ENCODE measurements around the gene RHOF.
A peak's percentile ranks its signal among the peaks of the same experiment; 100 is the strongest.

RHOF gene, protein sequence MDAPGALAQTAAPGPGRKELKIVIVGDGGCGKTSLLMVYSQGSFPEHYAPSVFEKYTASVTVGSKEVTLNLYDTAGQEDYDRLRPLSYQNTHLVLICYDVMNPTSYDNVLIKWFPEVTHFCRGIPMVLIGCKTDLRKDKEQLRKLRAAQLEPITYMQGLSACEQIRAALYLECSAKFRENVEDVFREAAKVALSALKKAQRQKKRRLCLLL

GRCh38 chr12:121793440-121793837 lies at the start of gene RHOF:
Gene RHOF (minus strand): TSS chr12:121793688. CDS start chr12:121793633, 55 bp downstream.
- Histone ChIP-seq H3K27ac (peak within 1 kb of the TSS; percentile 88), H4K20me1 (peaks cover 57% of the 10 kb centered on the region), H3K9me3 (no peaks in the 10 kb centered on the region), H3K4me3 (peak within 1 kb of the TSS; percentile 84), H3K9ac (peak within 1 kb of the TSS; percentile 90), H3K4me1 (peaks cover 87% of the 10 kb centered on the region), H3K36me3 (peaks cover 30% of the 10 kb centered on the region), H3K27me3 (no peaks in the 10 kb centered on the region), H3K4me2 (peak within 1 kb of the TSS; percentile 93)
- no peak for TF ChIP-seq Cebpa-rat (IDR thresholded peaks at IDR 0.05)

DNA sequence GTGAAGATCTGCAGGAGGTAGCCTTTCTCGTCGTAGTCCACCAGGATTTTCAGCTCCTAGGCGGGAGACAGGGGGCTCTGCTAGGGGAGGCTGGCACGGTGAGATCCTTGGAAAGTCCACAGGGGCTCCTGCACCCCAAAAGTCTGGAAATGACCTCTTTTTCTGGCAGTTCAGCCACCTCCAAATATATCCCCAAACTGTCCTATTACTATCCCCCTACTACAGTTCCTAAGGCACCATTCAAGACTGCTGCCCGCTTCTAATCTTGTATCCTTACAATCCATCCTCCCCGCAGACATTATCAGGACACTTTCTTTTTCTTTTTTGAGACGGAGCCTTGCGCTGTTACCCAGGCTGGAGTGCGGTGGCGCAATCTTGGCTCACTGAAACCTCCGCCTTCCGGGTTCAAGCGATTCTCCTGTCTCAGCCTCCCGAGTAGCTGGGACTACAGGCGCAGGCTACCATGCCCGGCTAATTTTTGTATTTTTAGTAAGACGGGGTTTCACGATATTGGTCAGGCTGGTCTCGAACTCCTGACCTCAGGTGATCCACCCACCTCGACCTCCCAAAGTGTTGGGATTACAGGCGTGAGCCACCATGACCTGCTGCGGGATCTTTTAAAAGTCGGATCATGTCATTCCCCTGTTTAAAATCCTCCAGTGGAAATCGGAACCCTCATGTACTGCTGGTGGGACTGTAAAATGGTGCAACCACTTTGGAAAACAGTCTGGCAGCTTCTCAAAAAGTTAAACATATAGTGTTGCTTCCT lies 46.7 kb upstream of the RHOF start:
- peak overlapping the region; percentile 98 for H3K4me2 ChIP-seq

GRCh38 chr12:121839106-121839992 lies 45.9 kb upstream of the RHOF start:
- peak overlapping the region; percentile 74 for H3K4me3 ChIP-seq
- no peaks in the 10 kb centered on the region for H3K27me3 ChIP-seq
- H3K9ac ChIP-seq, result peak overlapping the region; percentile 85
- no peaks in the 10 kb centered on the region for H3K9me3 ChIP-seq
- no peak for TF ChIP-seq Cebpa-rat (IDR thresholded peaks at IDR 0.05)
- H3K4me1 ChIP-seq, result peaks cover 16% of the 10 kb centered on the region
- no peaks in the 10 kb centered on the region for H4K20me1 ChIP-seq
- H3K4me2 ChIP-seq, result peak overlapping the region; percentile 98
- peak overlapping the region; percentile 74 for H3K27ac ChIP-seq
- no peaks in the 10 kb centered on the region for H3K36me3 ChIP-seq

More for the DNA sequence above, 46.7 kb upstream of the RHOF start:
- no peak for TF ChIP-seq Cebpa-rat (IDR thresholded peaks at IDR 0.05)
- no peaks in the 10 kb centered on the region for H3K27me3 ChIP-seq
- H3K4me1 ChIP-seq, result peaks cover 16% of the 10 kb centered on the region
- H3K27ac ChIP-seq, result peak overlapping the region; percentile 74
- peak overlapping the region; percentile 85 for H3K9ac ChIP-seq
- H3K36me3 ChIP-seq, result no peaks in the 10 kb centered on the region
- H3K9me3 ChIP-seq, result no peaks in the 10 kb centered on the region
- peak overlapping the region; percentile 74 for H3K4me3 ChIP-seq
- H4K20me1 ChIP-seq, result no peaks in the 10 kb centered on the region

DNA sequence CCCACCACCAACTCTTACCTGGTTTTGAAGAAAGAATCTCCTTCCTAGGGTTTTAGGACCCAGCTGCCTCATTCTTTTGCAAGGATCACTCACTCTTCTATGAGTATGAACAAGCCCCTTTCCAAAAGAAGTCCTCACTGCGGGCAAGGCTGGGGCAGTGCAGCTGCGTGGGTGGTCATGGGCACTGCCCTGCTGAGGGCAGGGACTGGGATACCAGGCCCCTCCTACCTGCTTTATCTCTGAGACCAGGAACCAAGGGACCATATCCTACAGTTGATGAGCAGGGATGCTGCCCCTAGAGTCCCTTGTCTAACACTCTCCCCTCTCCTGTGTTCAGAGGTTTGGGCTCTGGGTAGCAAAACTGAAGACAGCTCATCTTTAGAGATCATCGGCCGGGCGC lies 44.6 kb upstream of the RHOF start:
- Histone ChIP-seq H3K9me3 (no peaks in the 10 kb centered on the region), H3K36me3 (0 out of 2 replicates have a peak, but pooled peaks cover under 1% of the 10 kb centered on the region), H4K20me1 (peaks cover 3% of the 10 kb centered on the region; the same call in 1 of the 2 replicates), H3K27me3 (no peaks in the 10 kb centered on the region), H3K4me2 (no peak overlapping the region), H3K9ac (no peak overlapping the region), H3K4me1 (peaks cover 16% of the 10 kb centered on the region), H3K4me3 (no peak overlapping the region), H3K27ac (no peak overlapping the region)
- TF ChIP-seq Cebpa-rat (IDR thresholded peaks at IDR 0.05), result no peak

DNA sequence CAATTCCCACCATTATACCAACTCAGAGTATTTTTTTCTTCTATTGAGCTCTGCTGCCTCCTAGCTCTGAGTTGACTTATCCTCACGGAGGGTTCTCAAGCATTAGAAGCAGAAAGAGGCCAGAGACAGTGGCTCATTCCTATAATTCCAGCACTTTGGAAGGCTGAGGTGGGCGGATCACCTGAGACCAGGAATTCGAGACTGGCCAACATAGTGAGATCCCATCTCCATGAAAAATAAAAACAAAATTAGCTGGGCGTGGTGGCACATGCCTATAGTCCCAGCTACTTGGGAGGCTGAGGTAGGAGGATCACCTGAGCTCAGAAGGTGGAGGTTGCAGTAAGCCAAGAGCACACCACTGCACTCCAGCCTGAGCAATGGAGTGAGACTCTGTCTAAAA lies 44.2 kb upstream of the RHOF start:
- H3K27ac ChIP-seq, result no peak overlapping the region
- H3K4me3 ChIP-seq, result no peak overlapping the region
- no peak overlapping the region for H3K4me2 ChIP-seq
- H3K4me1 ChIP-seq, result peaks cover 16% of the 10 kb centered on the region
- H4K20me1 ChIP-seq, result peaks cover 8% of the 10 kb centered on the region; the same call in 1 of the 2 replicates
- no peak for TF ChIP-seq Cebpa-rat (IDR thresholded peaks at IDR 0.05)
- no peaks in the 10 kb centered on the region for H3K27me3 ChIP-seq
- H3K9me3 ChIP-seq, result no peaks in the 10 kb centered on the region
- H3K9ac ChIP-seq, result no peak overlapping the region
- peaks cover 5% of the 10 kb centered on the region; the same call in 1 of the 2 replicates for H3K36me3 ChIP-seq

GRCh38 chr12:121831571-121832245 lies 38.2 kb upstream of the RHOF start:
- no peak overlapping the region for H3K4me2 ChIP-seq
- H3K27me3 ChIP-seq, result no peaks in the 10 kb centered on the region
- H3K4me1 ChIP-seq, result no peaks in the 10 kb centered on the region
- peaks cover 48% of the 10 kb centered on the region for H4K20me1 ChIP-seq
- H3K4me3 ChIP-seq, result no peak overlapping the region
- TF ChIP-seq Cebpa-rat (IDR thresholded peaks at IDR 0.05), result no peak
- H3K9ac ChIP-seq, result no peak overlapping the region
- no peak overlapping the region for H3K27ac ChIP-seq
- H3K36me3 ChIP-seq, result peaks cover 64% of the 10 kb centered on the region
- no peaks in the 10 kb centered on the region for H3K9me3 ChIP-seq

- H3K9me3 ChIP-seq, result no peaks in the 10 kb centered on the region
- H3K4me1 ChIP-seq, result no peaks in the 10 kb centered on the region
- H4K20me1 ChIP-seq, result peaks cover 48% of the 10 kb centered on the region
- H3K27me3 ChIP-seq, result no peaks in the 10 kb centered on the region
- H3K9ac ChIP-seq, result no peak overlapping the region
- no peak overlapping the region for H3K27ac ChIP-seq
- TF ChIP-seq Cebpa-rat (IDR thresholded peaks at IDR 0.05), result no peak
- H3K4me3 ChIP-seq, result no peak overlapping the region
- H3K4me2 ChIP-seq, result no peak overlapping the region
- H3K36me3 ChIP-seq, result peaks cover 74% of the 10 kb centered on the region
Observed at GRCh38 chr12:121830588-121831265, 37.2 kb upstream of the RHOF start.

- no peak overlapping the region for H3K4me2 ChIP-seq
- TF ChIP-seq Cebpa-rat (IDR thresholded peaks at IDR 0.05), result no peak
- H3K9ac ChIP-seq, result no peak overlapping the region
- H4K20me1 ChIP-seq, result peaks cover 49% of the 10 kb centered on the region
- no peak overlapping the region for H3K27ac ChIP-seq
- H3K4me3 ChIP-seq, result no peak overlapping the region
- H3K36me3 ChIP-seq, result peaks cover 80% of the 10 kb centered on the region
- no peaks in the 10 kb centered on the region for H3K4me1 ChIP-seq
- no peaks in the 10 kb centered on the region for H3K9me3 ChIP-seq
- H3K27me3 ChIP-seq, result no peaks in the 10 kb centered on the region
Observed at GRCh38 chr12:121830134-121830533, 36.6 kb upstream of the RHOF start.

Data from BLaER1 (cell line).